HG02884 (cell line): ENCODE measurements around the gene KRTAP9-2.
"Not testable (repeated sequence)": the region's sequence is repeated elsewhere in the genome, so short reads cannot be mapped to it uniquely, and the experiment has no call there.

Source experiments
- ATAC-seq: cut with Tn5 transposase; IDR thresholded peaks from one replicate; pipeline ENCODE4 v1.9.1; 2021; ENCODE audit warnings: mild to moderate bottlenecking, moderate library complexity; ENCODE audit not compliant: unreplicated experiment

Gene KRTAP9-2

DNA sequence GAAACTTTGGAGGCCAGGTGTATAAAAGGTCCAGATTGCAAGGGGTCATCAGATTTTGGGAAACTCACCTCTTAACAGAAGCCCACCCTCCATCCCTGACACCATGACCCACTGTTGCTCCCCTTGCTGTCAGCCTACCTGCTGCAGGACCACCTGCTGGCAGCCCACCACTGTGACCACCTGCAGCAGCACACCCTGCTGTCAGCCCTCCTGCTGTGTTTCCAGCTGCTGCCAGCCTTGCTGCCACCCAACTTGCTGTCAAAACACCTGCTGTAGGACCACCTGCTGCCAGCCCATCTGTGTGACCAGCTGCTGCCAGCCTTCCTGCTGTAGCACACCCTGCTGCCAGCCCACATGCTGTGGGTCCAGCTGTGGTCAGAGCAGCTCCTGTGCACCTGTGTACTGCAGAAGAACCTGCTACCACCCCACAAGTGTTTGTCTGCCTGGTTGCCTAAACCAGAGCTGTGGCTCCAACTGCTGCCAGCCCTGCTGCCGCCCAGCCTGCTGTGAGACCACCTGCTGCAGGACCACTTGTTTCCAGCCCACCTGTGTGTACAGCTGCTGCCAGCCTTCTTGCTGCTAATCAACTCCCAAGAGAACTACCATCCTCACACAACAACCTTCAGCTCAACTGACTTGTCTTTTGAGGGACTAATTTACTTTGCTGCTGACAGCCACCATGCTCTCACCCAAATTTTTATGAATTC is 6.1 kb downstream of the KRTAP9-2 start, which contains the start of gene KRTAP9-3:
Gene KRTAP9-3, plus strand, starts transcription at position 51 of the 707 bp plus-strand sequence. Its CDS starts 53 bp downstream, at position 104.
- not testable (repeated sequence) for ATAC-seq

DNA sequence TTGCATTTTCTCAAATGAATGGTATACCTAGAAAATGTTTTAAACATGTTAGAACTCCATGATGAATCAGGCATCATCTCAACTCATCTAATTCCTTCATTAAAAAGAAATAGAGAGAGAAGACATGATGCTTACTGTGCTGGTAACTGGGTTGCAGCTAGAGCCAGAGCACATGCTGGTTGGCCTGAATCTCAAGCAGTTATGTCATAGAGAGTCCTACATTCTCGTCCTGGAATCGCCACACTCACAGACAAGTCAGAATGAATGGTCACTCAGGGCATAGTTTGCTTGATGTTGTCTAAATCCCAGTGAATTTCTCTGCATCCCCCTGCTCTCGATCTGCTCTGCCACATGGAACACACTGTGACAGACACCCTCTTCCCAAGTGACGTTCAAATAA is 10.7 kb downstream of the KRTAP9-2 start:
- not testable (repeated sequence) for ATAC-seq

DNA sequence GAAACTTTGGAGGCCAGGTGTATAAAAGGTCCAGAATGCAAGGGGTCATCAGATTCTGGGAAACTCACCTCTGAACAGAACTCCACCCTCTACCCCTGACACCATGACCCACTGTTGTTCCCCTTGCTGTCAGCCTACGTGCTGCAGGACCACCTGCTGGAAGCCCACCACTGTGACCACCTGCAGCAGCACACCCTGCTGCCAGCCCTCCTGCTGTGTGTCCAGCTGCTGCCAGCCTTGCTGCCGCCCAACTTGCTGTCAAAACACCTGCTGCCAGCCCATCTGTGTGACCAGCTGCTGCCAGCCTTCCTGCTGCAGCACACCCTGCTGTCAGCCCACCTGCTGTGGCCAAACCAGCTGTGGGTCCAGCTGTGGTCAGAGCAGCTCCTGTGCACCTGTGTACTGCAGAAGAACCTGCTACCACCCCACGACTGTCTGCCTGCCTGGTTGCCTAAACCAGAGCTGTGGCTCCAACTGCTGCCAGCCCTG is 11.5 kb downstream of the KRTAP9-2 start, which contains the start of gene KRTAP9-8:
Gene KRTAP9-8, plus strand, starts transcription at position 51 of the 489 bp plus-strand sequence. Its CDS starts 53 bp downstream, at position 104.
- not testable (repeated sequence) for ATAC-seq

DNA sequence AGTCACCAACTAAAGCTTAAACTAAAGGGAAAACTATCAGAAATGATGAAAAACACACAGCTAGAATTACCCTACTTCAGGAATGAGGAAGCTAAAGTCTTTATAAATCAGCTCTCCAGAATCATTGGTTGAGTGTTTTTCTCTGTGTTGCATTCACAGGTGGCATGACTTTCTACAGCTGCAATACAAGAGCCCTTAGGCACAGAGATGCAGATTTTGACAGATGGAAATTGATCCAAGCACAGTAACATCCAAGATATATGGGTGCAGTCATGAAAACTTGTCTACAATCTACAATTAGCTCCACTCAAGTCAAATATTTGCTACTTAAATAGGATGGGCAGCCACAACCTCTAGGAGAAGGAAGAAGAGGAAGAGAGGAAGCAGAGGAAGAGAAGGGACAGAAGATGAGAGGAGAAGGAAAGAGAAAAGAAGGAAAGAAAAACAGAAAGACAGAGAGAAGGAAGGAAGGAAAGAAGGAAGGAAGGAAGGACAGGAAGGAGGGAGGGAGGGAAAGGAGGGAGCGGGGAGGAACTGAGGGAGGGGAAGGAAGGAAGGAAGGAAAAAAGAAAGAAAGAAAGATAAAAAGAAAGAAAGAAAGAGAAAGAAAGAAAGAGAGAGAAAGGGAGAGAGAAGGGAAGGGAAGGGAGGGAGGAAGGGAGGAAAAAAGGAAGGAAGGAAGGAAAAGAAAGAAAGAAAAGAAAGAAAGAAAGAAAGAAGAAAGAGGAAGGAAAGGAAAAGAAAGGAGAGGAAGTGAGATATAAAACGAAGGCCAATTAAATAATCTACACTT is 20.7 kb downstream of the KRTAP9-2 start:
- not testable (repeated sequence) for ATAC-seq

- ATAC-seq = not testable (repeated sequence)
These were observed 23.3 kb downstream of the KRTAP9-2 start, which contains the start of gene KRTAP9-4 for GRCh38 chr17:41249637-41250240. KRTAP9-4 (plus strand) TSS chr17:41249687; CDS start chr17:41249721, 34 bp downstream.

DNA sequence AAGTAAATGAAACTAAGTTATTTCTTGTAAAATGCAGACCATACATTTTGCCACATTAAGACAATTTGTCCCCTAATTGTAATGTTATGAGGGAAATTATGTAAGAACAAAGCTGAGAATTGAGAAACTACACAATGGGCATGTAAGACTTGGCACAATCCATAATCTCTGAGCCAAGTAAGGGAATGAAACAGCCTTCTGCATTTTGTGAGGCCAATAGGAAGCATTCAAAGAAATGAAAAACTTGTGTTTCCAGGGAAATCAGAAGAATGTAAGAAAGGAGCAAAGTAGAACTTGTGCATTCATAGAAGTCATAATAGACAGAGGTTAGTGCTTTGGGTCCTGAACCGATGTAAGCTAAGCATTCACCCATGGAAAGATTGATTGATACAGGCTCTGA is 24.8 kb downstream of the KRTAP9-2 start:
- no peak for ATAC-seq

DNA sequence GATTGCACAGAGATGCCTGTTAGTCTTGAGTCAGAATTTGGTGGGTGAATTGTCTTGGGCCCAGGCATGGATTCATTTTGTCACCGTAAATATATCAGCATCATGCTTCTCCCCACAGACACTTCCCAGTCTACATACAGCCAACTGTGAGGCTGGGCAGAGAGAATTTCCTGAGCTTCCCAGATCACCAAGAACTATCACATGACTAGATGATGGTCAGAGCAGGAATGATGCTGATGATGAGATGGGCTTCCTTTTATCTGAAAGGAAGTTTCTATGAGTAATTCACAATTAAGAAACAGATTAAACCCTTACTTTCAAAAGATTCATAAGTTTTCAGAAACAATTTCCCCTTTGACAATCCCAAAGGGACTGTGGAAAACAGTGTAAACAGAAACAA is 28.4 kb downstream of the KRTAP9-2 start:
- ATAC-seq = no peak

- not testable (repeated sequence) for ATAC-seq
These were observed 29.2 kb downstream of the KRTAP9-2 start, which contains the start of gene KRTAP9-9 for GRCh38 chr17:41255381-41256290. KRTAP9-9 (plus strand) TSS chr17:41255384.

- ATAC-seq = no peak
These were observed 29.8 kb downstream of the KRTAP9-2 start for GRCh38 chr17:41256291-41256685.

GRCh38 chr17:41258406-41258805 is 32.0 kb downstream of the KRTAP9-2 start:
- ATAC-seq = no peak

DNA sequence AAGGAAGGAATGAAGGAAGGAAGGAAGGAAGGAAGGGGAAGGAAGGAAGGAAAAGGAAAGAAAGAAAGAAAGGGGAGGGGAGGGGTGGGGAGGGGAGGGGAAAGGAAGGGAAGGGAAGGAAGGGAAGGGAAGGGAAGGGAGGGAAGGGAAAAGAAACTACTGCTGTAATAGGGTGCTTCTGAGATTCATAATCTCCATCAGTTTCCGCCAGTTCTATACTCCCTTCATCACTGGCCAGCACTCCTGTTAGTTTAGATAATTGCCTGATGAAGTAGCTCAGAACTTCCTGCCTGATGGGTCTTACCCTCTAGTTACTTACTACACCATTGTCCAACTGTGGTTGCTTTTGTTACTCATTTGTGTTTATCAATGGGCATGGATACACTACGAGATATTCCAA is 36.8 kb downstream of the KRTAP9-2 start:
- ATAC-seq = no peak

GRCh38 chr17:41264599-41264998 is 38.2 kb downstream of the KRTAP9-2 start:
- no peak for ATAC-seq

DNA sequence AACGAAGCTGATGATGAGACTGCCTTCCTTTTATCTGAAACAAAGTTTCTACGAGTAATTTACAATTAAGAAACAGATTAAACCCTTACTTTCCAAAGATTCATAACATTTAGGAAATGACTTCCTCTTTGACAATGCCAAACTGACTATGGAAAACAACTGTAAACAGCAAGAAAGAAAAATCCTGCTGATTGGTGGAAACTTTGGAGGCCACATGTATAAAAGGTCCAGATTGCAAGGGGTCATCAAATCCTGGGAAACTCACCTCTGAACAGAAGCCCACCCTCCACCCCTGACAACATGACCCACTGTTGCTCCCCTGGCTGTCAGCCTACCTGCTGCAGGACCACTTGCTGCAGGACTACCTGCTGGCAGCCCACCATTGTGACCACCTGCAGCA is 38.6 kb downstream of the KRTAP9-2 start, which contains the start of gene KRTAP9-6:
Gene KRTAP9-6, plus strand, starts transcription at position 301 of the 400 bp plus-strand sequence. Its CDS starts 0 bp downstream, at position 301.
- ATAC-seq = no peak

GRCh38 chr17:41267711-41268110 is 41.3 kb downstream of the KRTAP9-2 start:
- ATAC-seq = no peak

- ATAC-seq = not testable (repeated sequence)
These were observed 44.9 kb downstream of the KRTAP9-2 start for GRCh38 chr17:41271323-41271722.

GRCh38 chr17:41271858-41272257 is 45.4 kb downstream of the KRTAP9-2 start:
- ATAC-seq = no peak

DNA sequence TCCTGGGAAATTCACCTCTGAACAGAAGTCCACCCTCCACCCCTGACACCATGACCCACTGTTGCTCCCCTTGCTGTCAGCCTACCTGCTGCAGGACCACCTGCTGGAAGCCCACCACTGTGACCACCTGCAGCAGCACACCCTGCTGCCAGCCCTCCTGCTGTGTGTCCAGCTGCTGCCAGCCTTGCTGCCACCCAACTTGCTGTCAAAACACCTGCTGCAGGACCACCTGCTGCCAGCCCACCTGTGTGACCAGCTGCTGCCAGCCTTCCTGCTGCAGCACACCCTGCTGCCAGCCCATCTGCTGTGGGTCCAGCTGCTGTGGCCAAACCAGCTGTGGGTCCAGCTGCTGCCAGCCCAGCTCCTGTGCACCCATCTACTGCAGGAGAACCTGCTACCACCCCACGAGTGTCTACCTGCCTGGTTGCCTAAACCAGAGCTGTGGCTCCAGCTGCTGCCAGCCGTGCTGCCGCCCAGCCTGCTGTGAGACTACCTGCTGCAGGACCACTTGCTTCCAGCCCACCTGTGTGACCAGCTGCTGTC is 49.3 kb downstream of the KRTAP9-2 start, which contains the start of gene KRTAP9-7:
Gene KRTAP9-7, plus strand, starts transcription at position 51 of the 543 bp plus-strand sequence. Its CDS starts 0 bp downstream, at position 51.
- not testable (repeated sequence) for ATAC-seq
